NCI-H2227 treated with DMSO at 0.1 percent for 48 hours (cell line): ENCODE data around the gene SEMA4A.
A peak's percentile ranks its signal among the peaks of the same experiment; 100 is the strongest.
"Not testable (repeated sequence)": the region's sequence is repeated elsewhere in the genome, so short reads cannot be mapped to it uniquely, and the experiment has no call there.

Experiments used
- DNase-seq: peaks from one replicate; lab custom pipeline; 2025; lab: John Stamatoyannopoulos, UW

The SEMA4A gene

DNA sequence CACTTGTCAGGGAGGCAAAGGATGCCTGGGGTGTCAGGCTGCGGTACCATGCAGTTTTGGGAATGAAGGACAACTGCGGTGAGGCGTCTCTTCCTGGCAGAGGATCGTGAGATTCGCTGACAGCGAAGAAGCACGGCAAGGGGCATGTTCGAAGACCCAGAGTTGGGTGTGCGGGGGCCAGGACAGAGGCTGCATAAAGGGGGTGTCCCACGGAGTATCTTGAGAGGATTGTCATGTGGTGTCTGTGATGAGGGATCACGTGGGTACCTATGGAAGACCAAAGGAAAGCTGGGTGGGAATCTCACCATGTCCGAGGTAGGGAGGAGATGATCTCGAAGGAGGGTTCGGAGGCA lies 40.9 kb downstream of the SEMA4A start:
- no peak for DNase-seq

DNA sequence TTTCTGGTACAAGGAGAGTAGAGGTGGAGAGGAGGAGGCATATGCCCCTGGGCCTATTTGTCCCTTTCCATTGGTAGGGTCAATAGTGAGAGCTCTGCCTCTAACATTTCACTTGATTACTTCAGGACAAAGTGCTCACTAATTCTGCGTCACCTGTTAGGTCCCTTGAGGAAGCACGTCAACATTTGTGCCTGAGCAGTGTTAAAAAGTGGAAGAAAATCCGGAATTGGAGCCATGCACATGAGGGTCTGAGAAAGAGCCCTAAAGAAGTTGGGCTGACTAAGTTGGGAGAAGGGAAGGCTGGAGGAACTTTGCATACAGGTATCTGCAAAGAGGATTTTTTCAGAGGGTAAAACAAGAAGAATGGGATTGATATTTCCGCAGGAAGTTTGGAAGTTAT lies 42.5 kb downstream of the SEMA4A start:
- no peak for DNase-seq

DNA sequence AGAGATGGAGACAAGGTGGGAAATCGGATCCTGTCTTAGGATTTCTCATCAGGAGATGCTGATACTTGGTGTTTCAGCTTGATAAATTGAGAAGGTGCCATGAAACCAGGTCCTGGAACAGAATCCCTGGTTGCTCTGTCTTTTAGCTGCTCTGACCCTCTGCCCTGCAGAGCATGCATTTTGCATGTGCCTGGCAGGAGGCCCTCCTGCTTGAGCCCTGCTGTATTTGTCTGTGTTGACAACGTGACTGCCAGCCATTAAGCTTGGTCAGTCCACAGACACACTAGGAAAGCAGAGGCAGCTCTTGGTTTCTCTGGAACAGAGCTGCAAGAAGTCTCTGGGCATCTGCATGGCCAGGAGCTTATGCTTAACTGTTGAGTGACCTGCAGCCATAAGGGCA lies 43.1 kb downstream of the SEMA4A start:
- no peak for DNase-seq

DNA sequence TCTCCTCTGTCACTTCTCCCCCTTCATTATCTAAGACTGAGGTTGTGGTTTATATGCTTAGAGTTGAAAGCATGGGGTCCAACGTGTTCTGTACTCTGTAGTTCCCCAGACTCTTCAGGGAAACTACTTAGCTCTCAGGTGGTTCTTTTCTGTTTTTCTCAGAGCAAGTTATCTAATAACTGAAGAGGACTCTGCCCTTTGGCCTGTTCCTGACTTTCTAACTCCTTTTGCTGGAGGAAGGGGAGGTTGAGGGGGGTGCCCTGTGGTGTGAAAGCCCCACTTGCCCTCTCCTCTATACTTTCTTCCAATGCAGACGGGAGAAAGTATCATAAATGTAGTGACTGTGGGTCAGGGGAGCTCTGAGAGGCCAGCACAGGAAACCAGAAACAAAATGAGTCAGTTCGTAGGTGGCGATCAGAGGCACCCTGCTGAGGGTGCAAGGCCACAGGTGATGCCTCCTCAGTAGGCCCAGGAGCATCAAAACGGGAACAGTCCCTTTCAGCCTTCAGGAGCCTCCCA lies 45.5 kb downstream of the SEMA4A start:
- no peak for DNase-seq

DNA sequence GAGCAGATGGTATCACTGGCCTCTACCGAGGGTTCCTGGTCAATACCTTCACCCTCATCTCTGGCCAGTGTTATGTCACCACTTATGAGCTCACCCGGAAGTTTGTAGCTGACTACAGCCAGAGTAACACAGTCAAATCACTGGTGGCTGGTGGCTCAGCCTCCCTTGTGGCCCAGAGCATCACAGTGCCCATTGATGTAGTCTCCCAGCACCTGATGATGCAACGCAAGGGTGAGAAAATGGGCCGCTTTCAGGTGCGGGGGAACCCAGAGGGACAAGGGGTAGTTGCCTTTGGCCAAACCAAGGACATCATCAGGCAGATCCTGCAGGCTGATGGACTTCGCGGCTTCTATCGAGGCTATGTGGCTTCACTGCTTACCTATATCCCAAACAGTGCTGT lies 46.7 kb downstream of the SEMA4A start:
- no peak for DNase-seq

DNA sequence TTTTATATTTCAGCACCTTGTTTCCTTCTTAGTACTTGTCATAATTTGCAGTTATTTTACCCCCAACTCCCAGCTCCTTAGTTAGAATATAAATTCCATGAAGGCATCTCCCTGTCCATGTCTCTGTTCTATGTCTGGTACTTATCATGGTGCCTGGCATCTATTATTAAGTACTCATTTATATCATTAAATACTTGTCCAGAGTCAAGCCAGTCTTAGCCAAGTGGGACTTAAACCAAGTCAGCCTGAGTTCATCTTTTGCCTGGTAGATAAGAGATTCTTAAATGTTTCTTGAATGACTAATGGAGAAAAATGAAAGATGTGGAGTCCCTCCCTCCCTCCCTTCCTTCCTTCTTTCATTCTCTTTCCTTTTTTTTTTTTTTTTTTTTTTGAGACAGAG lies 49.9 kb downstream of the SEMA4A start:
- no peak for DNase-seq

DNA sequence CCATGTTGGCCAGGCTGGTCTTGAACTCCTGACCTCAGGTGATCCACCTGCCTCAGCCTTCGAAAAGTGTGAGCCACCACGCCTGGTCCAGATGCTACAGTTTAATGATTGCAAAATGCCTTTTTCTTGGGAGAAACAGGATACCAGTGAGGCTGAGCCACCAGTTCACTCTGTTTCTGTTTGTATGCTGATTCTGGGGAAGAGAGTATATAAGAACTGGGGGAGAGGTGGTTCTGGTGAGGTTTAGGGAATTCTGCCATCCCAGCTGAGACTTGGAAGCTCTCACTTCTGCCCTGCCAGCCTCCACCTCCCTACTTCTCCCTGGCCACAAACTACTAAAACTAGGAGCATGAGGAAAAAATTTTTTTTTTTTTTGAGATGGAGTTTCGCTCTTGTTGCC lies 51.3 kb downstream of the SEMA4A start:
- no peak for DNase-seq

DNA sequence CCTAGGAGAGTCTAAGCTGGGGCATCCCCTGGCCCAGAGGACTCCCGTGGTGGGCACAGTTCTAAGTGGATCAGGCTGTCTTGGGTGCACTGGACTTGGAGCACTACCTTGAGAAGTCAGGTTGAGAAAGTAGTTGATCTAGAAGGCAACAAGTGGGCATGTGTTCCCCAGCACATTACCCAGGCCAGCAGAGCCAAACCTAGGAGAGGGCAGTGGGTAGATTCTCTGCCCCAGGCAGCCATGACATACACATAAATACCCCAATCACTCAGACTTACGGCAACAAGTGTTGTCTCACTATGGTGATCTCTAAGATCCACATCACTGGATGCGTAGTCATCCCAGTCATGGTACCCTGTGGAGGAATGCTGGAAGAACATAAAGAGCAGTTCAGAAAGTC lies 57.9 kb downstream of the SEMA4A start:
- no peak for DNase-seq

DNA sequence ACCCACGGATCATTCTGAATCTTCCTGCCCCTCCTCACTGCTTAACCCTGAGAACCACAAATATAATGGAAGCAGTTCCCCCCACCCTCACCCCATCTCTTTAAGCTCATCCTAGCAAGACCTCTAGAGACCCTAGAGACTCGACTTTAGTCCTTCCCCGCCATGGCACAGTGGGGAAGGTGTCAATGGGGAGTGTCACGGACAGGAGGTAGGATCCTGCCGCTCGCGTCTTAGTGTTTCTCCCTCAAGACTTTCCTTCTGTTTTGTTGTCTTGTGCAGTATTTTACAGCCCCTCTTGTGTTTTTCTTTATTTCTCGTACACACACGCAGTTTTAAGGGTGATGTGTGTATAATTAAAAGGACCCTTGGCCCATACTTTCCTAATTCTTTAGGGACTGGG lies 58.7 kb downstream of the SEMA4A start:
- DNase-seq, result no peak

DNA sequence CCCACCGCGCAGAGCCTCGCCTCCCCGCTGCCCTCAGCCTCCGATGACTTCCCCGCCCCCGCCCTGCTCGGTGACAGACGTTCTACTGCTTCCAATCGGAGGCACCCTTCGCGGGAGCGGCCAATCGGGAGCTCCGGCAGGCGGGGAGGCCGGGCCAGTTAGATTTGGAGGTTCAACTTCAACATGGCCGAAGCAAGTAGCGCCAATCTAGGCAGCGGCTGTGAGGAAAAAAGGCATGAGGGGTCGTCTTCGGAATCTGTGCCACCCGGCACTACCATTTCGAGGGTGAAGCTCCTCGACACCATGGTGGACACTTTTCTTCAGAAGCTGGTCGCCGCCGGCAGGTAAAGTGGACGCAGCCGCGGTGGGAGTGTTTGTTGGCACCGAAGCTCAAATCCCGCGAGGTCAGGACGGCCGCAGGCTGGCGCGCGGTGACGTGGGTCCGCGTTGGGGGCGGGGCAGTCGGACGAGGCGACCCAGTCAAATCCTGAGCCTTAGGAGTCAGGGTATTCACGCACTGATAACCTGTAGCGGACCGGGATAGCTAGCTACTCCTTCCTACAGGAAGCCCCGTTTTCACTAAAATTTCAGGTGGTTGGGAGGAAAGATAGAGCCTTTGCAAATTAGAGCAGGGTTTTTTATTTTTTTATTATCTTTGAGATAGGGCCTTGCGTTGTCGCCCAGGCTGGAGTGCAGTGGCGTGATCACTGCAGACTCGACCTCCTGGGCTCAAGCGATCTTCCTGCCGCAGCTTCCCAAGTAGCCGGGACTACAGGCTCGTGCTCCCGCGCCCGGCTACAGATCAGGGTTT lies 59.7 kb downstream of the SEMA4A start, which contains the start of gene PMF1:
Gene PMF1 (plus strand): TSS at position 175 of the 811 bp plus-strand sequence. CDS start 9 bp downstream, at position 184.
- DNase-seq, result peak; percentile 99

DNA sequence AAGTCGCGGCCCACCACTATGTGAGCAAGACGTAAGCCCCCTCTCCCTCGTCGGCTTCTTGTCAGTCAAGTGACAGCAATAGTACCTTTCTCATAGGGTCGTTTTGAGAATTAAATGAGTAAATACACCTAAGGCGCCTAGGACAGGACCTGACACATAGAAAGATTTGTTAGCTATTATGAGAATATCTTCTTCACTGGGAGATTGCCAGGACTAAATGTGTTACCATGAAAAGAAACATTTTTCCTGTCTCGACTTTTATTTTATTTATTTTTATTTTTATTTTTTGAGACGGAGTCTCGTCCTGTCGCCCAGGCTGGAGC lies 60.2 kb downstream of the SEMA4A start:
- no peak for DNase-seq

DNA sequence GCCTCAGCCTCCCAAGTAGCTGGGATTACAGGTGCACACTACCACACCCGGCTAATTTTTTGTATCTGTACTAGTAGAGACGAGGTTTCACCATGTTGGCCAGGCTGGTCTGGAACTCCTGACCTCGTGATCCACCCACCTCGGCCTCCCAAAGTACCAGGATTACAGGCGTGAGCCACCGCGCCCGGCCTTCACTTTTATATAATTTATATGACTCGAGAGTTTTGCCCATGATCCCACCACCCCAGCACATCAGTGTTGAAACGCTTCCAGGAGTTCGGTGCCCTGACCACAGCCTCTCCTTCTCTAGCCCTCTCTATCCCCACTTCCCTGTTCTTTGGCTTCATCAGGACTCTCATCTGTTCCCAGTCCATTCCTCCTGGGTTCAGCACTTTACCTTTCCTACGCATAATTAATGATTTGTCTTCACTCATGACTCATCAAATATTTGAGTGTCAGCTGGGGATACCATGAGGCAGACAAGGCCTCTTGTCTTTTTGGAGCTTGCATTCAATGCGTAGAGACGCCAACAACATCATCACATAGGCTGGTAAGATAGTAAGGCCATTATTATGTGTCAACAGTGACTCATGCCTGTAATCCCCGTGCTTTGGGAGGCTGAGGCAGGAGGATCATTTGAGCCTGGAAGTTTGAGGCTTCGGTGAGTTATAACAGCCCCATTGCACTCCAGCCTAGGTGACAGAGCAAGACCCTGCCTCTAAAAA lies 60.8 kb downstream of the SEMA4A start:
- DNase-seq, result no peak

DNA sequence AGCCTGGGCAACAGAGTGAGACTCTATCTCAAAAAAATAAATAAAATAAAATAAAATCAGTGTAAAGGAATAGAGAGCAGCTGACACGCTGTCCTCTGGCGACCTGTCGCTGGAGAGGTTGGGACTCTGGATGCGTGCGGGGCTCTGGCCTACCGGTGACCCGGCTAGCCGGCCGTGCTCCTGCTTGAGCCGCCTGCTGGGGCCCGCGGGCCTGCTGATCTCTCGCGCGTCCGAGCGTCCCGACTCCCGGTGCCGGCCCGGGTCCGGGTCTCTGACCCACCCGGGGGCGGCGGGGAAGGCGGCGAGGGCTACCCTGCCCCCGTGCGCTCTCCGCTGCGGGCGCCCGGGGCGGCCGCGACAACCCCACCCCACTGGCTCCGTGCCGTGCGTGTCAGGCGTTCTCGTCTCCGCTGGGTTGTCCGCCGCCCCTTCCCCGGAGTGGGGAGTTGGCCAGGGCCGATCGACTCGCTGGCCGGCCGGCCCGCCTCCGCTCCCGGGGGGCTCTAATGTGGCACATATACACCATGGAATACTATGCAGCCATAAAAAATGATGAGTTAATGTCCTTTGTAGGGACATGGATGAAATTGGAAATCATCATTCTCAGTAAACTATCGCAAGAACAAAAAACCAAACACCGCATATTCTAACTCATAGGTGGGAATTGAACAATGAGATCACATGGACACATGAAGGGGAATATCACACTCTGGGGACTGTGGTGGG lies 63.1 kb downstream of the SEMA4A start:
- DNase-seq, result not testable (repeated sequence)

DNA sequence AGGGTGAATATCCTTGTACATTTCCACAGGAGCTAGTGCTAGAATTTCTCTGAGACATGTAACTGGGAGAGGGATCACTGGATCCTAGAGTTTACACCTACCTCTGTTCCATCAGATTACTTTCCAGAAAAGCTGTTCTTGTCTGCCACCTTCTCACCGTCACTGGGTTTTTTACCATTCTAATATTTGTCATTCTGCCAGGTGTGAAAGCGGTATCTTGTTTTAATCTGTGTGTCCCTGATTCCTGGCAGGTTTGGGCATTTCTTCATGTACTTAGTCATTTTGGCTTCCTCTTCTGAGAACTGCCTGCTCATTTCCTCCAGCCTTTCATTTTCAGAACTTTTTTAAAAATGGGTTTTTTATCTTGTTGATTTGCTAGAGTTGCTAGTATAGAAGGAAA lies 64.5 kb downstream of the SEMA4A start:
- no peak for DNase-seq

DNA sequence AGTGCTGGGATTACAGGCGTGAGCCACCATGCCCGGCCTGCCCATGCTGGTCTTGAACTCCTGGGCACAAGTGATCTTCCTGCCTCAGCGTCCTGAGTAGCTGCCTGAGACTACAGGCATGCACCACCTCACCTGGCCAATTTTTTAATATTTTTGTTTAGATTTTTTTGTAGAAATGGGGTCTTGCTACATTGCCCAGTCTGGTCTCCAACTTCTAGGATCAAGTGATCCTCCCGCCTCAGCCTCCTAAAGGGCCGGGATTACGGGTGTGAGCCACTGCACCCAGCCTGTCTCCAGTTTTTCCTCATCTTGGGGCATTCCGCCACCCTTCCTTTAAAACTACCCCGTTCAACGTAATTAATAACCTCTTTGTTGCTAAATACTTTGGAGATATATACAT lies 66.8 kb downstream of the SEMA4A start:
- no peak for DNase-seq

DNA sequence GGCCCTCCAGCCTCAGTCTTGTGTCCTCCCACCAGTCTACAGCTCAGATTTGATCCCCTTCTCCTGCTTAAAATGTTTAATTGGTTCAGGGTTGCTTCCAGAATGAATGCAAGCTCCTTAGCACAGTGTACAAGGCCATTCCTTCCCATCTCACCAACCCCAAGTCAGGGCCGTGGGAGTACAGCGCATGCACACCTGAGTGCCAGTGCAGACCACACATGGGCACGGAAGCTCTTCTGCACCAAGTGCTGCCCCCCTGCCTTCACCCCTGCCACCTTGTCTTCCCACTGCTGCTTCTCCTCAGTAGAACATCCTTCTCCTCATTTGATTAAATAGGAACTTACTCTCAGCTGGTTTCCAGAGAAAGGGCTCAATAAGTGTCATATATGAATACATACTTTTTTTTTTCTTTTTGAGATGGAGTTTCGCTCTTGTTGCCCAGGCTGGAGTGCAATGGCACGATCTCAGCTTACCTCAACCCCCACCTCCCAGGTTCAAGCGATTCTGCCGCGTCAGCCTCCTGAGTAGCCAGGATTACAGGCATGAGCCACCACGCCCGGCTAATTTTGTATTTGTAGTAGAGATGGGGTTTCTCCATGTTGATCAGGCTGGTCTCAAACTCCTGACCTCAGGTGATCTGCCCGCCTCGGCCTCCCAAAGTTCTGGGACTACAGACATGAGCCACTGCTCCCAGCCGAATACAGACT lies 68.8 kb downstream of the SEMA4A start:
- no peak for DNase-seq

DNA sequence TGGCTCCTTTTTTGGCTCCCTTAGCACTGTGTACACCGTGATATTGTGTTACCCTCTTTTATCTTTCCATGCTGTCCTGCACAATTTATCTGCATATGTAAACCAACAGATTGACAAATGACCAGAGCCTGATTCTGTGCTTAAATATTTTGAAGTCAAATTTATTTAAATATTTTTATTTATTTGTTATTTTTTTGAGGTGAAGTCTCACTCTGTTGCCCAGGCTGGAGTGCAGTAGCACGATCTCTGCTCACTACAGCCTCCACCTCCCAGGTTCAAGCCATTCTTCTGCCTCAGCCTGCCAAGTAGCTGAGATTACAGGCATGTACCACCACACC lies 72.3 kb downstream of the SEMA4A start:
- DNase-seq, result no peak

DNA sequence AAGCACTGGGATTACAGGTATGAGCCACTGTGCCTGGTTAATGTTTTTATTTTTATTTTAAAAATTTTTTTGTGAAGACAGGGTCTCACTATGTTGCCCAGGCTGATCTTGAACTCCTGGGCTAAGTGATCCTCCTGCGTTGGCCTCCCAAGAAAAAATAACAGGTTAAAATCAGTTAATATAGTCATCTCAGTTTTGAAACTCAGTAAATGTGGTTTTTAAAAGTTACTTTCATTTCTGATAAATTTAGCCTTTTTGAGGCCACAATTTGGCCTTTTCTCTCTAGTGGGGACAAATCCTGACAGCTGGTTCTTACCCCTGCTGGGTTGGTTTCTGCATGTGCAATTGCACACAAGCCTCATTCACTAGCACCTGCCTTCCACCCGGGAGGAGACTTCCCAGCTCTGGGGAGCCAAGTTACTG lies 72.7 kb downstream of the SEMA4A start:
- DNase-seq, result no peak

DNA sequence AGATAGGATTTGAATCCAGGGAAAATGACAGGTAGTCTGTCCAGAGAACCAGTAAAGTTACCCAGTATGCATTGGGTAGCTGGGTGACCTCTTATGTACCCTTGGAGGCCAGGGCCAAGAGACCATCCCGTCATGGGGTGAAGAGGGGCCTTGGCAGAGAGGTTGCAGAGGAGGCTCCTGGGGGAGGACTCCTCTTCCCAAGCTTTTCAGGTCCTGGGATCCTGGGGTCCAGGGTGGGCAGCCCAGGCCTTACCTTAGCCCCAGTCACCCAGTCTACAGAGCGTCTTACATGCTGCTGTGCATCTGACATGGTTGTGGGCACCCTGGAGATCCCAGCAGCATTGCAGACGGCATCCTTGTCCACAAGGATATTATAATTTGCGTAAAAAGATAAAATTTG lies 73.4 kb downstream of the SEMA4A start:
- no peak for DNase-seq
